MV-4-11 (cell line): Measurements from ENCODE around the gene CD164.
"Not testable (repeated sequence)": the region's sequence is repeated elsewhere in the genome, so short reads cannot be mapped to it uniquely, and the experiment has no call there.

ENCODE experiments used
- DNase-seq: peaks from one replicate; lab custom pipeline; 2025; lab: John Stamatoyannopoulos, UW

The CD164 gene

DNA sequence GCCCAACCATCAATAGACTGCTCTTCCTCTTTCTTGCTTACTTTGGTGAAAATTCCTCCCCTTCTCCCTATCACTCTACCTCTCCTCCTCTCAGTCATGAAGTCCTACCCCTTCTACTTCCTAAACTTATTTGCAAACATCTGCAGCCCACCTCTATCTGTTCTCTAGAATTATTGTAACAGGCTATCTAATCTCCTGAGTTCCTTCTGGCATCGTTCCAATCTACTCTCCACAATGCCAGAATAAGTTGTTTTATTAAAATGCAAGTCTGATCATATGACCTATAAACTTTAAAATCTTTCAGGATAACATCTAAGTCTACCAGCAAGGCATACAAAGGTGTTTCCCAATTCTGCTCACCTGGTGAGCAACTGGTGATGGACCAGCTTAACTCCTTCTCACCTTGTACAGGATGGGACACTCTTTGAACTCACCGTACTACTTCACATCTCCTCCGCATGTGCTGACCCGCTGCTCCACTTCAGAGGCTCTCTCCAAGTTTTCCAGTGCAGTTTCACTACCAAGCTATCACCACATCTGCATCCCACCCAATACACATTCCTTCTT is 7.9 kb downstream of the CD164 start:
- no peak for DNase-seq

DNA sequence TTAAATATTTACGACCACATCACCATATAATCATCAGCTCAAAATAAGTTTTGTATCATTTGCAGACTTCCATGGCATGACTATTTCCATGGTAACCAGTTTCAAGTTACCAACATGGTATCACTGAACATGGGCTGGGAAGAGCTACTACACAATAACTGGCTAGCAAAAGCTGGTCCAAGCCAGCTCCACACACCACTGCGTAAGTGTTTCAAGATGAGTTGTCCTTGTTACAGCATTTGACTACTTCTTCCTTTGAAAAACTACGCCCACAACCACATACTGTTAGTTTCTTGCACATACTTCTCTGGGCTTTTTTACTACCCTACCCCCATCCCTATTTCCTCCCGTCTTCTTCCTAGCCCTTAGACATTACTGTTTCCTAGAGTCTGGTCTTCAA is 8.5 kb downstream of the CD164 start:
- DNase-seq, result peak; percentile 81

DNA sequence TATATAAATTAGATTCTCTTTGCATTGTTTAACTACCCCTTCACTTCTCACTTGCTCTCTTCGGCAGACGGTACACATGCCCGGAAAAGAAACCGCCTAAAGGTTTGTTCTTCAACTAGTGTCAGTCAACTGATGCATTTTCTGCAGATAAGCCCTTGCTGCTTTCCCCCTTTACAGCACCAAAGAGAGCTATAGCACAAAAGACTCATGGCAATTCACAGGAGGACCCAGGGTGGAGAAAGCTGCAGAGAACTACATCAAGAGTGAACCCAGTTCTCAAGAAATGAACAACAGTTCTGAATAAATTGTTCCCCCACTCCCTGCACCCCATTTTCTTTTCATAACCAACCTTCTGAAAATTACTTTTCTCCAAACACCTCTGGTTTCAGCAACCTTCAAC is 8.9 kb downstream of the CD164 start:
- DNase-seq, result no peak

DNA sequence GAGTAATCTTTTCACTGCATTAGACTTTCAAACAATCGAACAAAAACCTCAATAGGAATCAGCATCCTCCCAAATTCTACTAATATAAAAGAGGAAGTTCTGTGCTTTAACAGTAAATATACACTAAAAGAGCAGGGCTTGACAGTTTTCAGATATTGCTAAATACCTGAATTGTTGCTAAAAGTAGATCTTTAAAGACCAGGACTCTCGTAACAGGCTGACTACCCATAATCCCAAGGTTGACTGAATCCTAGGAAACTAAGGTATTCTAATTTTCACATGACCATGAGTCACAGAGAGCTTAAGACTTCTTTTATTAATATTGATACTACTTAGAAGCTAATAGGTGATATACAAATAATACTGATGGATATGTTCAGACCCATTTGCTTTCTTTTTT is 10.1 kb downstream of the CD164 start:
- DNase-seq, result peak; percentile 54

DNA sequence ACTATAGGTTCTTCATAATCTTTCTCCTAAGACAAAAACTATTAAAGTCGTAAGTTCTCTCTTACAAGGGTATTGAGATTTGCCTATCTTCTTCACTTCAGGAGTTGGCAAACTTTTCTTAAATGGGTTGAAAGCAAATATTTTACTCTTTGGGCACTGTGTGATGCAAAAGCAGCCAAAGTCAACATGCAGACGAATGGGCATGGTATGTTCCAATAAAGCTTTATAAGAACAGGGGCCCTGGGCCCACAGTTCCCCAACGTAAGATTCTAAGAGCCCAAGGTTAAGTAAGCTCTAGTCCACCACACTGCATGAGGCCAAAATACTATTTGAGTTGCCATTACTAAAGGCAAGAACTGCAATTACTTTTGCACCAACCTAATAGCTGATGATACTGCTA is 11.5 kb downstream of the CD164 start:
- no peak for DNase-seq

DNA sequence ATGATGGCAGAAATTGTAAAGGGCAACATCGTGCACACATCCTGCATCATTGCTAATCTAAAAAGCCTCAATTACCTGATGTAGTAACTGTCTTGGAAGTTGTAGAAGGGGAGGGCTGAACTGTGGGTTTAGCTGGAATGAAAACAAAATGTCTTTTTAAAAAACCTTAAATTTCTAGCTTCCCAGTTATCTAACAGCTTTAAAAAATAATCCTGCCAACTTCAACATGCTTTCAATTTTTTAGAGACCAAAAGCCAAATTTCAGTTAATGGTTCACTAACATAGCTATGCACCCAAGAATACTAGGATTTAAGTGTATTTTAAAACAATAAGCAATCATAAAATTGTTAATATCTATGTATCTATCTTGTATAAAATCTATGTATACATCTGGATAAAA is 11.9 kb downstream of the CD164 start:
- DNase-seq, result no peak

DNA sequence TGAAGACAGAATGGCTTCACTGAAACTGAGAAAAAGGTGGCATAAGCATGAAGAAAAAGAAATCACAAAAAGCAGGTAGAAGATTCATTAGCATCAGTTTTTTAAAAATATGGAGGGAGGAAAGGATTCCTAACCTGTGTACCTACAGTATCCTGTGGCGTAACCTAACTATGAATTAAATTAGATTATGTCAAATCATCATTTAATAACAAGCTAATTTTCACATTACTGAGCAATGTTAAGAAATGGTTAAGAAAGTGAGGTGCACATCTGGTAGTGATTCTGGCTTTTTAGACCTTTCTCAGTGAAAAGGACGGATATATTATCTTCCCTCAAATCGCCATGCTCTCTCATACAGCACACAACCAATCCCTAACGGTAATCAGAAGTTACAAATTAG is 12.5 kb downstream of the CD164 start:
- DNase-seq, result no peak

DNA sequence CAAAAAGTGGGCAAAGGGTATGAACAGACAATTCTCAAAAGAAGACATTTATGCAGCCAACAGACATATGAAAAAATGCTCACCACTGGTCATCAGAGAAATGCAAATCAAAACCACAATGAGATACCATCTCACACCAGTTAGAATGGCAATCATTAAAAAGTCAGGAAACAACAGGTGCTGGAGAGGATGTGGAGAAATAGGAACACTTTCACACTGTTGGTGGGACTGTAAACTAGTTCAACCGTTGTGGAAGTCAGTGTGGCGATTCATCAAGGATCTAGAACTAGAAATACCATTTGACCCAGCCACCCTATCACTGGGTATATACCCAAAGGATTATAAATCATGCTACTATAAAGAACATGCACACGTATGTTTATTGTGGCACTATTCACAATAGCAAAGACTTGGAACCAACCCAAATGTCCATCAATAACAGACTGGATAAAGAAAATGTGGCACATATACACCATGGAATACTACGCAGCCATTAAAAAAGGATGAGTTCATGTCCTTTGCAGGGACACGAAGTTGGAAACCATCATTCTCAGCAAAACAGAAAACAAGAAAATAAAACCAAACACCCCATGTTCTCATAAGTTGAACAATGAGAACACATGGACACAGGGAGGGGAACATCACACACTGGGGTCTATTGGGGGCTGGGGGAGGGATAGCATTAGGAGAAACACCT is 17.7 kb downstream of the CD164 start:
- DNase-seq, result not testable (repeated sequence)

DNA sequence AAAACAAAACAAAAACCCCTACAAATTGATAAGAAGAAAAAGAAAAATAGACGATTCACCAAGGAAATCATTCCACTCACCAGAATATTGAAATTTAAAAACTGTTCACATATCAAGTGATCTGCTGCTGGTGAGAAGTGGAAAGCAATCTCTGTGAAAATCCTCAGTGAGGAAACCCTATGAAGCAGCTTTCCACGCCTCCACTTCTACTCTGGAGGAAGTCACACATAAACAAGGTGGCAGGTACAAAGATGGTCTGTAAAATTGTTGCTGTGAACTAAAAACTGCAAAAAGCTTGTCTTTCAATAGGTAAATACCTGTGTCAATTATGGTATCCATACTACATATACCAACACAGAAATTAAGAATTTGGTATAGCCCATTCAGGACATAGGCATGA is 18.5 kb downstream of the CD164 start:
- DNase-seq, result no peak

DNA sequence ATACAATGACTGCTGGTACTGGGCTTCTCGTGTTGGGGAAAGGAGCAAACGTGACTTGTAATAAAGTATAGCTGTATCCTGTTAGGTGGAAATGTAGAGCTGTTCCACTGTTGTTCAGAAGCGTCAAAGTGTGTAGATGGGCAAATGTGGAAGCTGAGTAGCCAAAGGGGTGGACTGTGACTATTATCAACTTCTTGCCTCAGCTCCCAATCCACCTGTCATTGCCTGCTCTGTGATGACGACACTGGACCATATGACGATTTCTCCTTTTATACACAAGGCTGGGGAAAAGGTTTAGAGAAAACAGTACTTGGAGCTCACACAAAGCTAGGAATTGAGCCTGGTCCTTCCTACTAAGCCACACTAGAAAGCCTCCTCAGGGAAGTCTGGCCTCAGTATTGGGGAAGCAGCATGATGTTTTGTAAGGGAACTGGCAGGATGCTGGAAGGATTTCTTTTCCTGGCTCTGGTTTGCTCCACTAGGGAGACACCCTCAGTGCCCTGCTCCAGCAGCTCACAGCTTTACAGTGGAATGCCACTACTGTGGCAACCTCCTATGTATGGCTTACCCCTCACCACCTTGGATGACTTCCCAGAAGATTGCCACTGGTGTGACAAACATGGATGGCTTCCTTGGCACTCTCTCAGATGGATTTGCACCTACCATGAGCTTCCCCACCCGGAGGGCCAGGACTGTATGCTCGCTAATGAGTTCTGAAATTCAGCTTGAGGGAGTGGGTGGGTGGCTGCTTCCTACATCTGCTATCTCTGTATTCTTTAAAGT is 20.0 kb downstream of the CD164 start:
- no peak for DNase-seq

DNA sequence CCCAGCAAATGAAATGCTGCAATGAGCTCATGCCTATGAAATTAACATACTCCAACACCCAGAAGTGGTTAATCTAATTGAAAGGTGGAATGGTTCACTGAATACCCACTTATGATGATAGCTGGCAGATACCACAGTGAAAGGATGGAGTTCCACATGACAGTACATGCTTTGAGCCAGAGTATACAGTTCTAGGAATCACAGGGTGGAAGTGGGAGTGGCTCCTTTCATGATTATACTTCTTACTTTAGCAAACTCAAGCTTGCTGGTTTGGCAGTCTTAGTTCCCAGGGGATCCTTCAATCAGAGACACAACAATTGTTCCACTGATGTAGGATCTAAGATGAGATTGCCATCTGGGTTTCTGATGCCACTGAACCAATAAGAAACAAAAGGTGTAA is 21.5 kb downstream of the CD164 start:
- no peak for DNase-seq

DNA sequence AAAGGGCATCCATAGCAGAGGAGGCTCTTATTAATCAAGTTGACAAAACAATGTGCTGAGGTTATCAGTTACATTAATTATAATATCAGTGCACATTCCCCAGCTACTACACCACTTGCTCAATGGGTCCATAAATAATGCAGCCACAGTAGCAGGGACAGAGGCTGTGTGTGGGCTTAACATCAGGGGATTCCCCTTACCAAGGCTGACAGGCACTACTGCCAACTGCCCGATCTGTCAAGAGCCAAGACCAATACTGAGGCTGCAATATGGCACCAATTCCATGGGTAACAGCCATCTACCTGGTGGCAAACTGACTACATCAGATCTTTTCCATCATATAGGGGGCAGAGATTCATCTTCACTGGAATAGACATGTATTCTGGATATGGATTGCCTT is 22.0 kb downstream of the CD164 start:
- no peak for DNase-seq

DNA sequence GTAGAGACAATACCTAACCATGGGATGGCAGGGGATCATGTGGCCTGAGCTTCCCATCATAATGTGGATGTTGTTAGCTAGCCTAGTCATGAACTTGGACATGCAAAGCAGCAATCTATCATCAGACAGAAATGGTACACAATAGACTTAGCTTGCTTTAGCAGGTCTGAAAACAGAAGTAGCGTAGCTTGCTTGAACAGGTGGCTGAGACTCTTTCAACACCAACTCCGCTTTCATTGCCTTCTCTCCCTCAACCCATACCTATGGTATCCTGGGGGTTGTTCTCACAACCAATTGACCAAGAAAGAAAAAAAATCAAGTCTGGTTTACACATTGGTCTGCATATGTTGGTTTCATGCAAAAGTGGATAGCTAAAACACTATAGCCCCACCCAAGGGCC is 23.0 kb downstream of the CD164 start:
- no peak for DNase-seq

DNA sequence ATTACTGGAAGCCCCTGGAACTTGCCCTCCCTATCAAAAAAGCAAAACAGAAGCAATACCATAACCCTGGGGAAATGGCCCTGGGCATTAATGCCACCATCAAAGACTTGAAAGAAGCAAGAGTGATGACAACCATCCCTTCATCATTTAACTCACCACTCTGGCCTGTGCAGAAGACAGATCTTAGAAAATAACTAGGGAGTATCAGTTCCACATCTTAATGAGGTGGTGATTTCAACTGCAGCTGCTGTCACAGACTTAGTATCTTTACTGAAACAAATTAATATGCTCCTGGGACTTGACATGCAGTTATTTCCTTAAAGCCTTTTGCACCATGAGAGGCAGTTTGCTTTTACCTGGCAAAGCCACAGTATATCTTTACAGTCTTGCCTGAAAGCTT is 24.1 kb downstream of the CD164 start:
- DNase-seq, result no peak

DNA sequence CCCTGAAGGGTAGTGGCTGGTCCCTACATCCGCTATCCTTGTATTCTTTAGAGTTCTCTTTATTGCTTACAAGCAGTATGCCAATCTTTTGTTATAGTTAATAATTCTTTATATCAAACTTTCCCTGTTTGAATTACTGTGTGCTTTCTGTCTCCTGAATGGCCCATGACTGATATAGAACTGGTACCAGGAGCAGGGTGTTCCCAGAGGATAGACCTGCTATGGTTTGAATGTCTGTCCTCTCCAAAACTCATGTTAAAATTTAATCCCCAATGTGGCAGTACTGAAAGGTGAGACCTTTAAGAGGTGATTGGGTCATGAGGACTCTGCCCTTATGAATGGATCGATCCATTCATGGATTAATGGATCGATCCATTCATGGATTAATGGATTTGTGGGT is 26.0 kb downstream of the CD164 start:
- DNase-seq, result no peak

DNA sequence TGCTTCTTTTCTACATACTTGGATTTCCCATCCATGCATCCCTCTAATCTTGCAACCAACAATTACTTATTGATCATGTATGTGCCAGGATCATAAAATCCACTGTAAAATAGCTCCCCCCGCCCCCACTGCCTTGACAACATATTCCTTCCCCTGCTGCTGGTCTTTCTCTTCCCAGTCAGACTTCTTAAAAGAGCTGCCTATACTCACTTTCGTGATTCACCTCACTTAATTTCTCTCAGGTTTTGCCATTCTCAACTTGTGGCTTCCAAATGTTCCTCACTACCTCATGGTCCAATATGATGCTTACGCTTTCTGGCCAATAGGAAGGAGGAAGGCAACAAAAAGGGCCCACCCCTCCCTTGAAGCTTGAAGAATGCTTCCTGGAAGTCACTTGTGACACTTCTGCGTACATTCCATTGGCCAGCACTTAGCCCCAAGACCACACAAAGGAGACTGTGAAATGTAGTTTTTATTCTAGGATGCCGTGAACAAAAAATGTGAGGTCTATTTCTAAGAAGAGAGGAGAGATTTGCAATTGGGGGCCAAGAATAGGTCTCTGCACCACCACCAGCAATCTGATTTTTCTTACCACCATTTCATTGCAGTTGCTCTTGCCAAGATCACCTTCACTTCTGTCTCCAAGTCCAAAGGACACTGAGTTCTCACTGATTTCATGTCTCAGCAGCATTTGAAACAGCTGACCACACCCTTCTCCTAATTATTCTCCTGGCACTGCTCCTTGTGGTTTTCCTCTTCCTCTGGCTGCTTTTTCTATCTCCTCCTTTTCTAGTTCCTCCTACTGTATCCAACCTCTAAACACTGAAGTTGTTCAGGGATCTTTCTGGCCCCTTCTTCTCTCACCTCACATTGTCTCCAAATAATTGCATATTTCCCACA is 30.8 kb downstream of the CD164 start:
- peak; percentile 14 for DNase-seq

DNA sequence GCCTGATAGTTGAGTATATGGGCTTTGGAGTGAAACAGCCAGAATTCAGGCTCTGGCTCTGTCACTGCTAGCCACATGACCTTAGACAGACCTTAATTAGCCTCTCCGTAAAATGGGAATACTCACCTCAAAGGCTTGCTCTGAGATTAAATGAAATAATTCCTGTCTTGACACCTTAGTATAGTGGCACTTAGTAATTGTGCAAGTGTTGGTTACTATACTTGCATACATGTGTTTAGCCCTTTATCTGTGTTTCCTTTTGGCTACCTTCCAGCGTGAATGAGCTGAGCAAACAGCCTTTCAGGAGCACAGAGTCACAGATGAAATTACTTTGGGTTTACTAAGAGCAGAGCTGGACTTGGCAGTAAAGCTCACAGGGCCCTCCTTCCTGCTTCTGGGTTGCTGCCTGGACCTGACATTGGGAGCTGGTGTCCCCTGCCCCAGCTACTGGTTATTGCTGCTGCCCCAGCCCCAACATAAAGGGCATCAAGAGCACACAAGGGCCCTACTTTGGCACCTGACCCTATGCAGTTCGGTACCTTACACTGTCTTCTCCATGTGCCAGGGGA is 32.8 kb downstream of the CD164 start:
- DNase-seq, result no peak

DNA sequence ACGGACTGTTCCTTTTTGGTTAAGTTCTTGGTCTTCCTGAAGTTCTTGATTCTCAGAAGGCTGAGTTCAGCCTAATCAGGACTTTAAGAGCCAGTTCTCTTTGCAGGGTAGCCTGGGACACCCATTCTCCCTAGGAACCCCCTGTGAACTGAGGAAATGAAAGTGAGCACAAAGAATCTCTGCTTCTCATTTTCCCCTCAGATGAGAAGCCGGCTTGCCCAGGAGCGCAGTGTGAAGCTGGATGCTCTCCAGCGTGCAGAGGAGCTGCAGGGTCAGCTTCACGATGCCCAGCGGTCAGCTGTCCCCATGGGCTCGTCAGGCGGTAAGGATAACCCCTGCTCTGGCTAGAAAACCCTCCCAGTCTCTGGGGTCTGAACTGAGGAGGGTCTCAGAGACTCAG is 34.0 kb downstream of the CD164 start:
- DNase-seq, result no peak

DNA sequence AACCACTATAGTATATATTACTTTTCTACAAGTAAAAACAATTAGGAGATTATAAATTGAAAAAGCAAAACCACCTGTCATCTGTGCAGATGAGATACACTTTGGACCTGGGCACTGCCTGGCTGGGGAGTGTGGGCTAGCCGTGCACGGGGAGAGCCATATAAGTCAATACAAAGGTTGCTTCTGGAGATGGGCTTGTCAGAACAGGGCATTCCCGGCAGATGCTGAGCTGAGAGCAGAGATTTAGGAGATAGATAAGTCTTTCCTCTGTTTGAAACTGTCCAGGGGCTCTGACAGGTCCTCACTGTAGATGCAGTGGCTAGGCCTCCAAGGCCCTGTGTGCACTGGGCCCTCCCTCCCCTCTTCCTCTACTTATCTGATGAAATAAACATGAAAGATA is 34.5 kb downstream of the CD164 start:
- DNase-seq, result no peak

DNA sequence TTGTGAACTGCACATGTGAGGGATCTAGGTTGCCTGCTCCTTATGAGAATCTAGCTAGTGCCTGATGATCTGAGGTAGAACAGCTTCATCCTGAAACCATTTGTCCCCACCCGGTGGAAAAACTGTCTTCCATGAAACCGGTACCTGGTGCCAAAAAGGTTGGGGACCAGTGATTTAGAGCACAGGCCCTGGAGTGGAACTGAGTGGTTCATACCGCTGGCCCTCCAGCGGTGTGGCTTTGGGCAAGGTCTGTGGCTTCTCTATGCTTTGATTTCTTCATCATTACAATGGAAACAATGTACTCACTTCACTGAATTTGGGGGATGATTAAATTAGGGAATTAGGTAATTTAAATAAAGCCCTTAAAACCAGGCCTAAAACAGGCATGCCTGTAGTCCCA is 36.3 kb downstream of the CD164 start:
- DNase-seq, result no peak

DNA sequence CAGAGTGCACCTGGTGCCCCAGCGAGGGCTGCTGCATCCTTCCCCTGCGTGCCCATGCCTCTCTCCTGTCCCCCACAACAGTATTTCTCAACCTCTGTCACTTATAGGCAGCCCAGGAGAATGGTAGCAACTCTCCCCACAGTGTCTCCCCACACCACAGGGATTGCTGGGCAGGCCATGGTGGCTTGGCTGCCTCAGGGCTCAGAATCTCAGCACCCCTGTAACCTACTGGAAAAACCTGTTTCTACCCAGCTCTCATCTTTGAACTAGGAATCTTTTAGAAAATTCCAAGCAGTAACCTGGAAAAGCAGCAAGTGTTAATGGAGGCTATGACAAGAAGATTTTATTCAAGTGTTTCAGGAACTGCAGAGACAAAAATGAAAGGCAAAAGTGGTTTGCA is 38.0 kb downstream of the CD164 start:
- no peak for DNase-seq

DNA sequence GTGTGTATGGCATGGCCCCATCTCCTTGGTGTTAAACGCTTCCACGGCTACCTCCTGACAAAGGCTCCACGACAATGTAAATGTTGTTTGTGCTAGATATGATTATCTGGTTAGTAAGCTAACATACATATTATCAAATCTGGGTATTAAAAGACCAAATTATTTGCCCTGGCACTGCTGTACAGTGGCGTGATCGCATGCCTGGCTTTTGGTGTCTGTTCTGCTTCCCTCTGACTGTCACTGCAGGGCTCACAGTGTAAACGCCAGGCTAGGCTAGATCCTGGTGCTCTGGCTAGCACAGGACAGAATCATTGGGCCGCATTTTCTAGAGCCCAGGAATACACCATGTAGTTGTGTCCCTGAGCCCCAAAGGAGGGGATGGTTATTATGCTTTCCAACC is 38.7 kb downstream of the CD164 start:
- DNase-seq, result no peak
